Activated T-cell treated with anti-CD3 and anti-CD28 coated beads for 48 hours (primary cell): Measurements from ENCODE around the gene PRKN.

Source experiments
- DNase-seq: peaks from one replicate; pipeline ENCODE4 v3.0.0-alpha.2; 2020; ENCODE audit warnings: low read depth

The PRKN gene

GRCh38 chr6:161716176-161716575 lies 1011.4 kb downstream of the PRKN start:
- no peak for DNase-seq

- no peak for DNase-seq
Observed at GRCh38 chr6:161711938-161712337, 1015.6 kb downstream of the PRKN start.

GRCh38 chr6:161711515-161711914 lies 1016.1 kb downstream of the PRKN start:
- DNase-seq, result no peak

GRCh38 chr6:161710698-161711097 lies 1016.9 kb downstream of the PRKN start:
- DNase-seq, result no peak

- no peak for DNase-seq
Observed at GRCh38 chr6:161701056-161701455, 1026.5 kb downstream of the PRKN start.

GRCh38 chr6:161696801-161697200 lies 1030.8 kb downstream of the PRKN start:
- DNase-seq, result no peak

- no peak for DNase-seq
Observed at GRCh38 chr6:161694995-161695394, 1032.6 kb downstream of the PRKN start.

GRCh38 chr6:161686655-161687054 lies 1040.9 kb downstream of the PRKN start:
- DNase-seq, result no peak

GRCh38 chr6:161684731-161685475 lies 1042.7 kb downstream of the PRKN start:
- no peak for DNase-seq

- no peak for DNase-seq
Observed at GRCh38 chr6:161683400-161683799, 1044.2 kb downstream of the PRKN start.

GRCh38 chr6:161682982-161683381 lies 1044.6 kb downstream of the PRKN start:
- no peak for DNase-seq

- DNase-seq, result no peak
Observed at GRCh38 chr6:161679980-161680538, 1047.5 kb downstream of the PRKN start.

- no peak for DNase-seq
Observed at GRCh38 chr6:161677188-161677587, 1050.4 kb downstream of the PRKN start.

- no peak for DNase-seq
Observed at GRCh38 chr6:161676586-161676985, 1051.0 kb downstream of the PRKN start.

GRCh38 chr6:161674930-161675682 lies 1052.5 kb downstream of the PRKN start:
- DNase-seq, result no peak

- no peak for DNase-seq
Observed at GRCh38 chr6:161673026-161673425, 1054.5 kb downstream of the PRKN start.

GRCh38 chr6:161671117-161671516 lies 1056.4 kb downstream of the PRKN start:
- no peak for DNase-seq

- DNase-seq, result no peak
Observed at GRCh38 chr6:161668665-161669064, 1058.9 kb downstream of the PRKN start.

GRCh38 chr6:161667957-161668356 lies 1059.6 kb downstream of the PRKN start:
- no peak for DNase-seq

- no peak for DNase-seq
Observed at GRCh38 chr6:161663682-161664081, 1063.9 kb downstream of the PRKN start.

- DNase-seq, result peak; percentile 2
Observed at GRCh38 chr6:161660666-161661571, 1066.6 kb downstream of the PRKN start.

- DNase-seq, result no peak
Observed at GRCh38 chr6:161658211-161658610, 1069.4 kb downstream of the PRKN start.
